Central memory CD4-positive, alpha-beta T cell (primary cell): Measurements from ENCODE around the gene GAB2.

Experiments used
- DNase-seq: peaks from one replicate; pipeline ENCODE4 v3.0.0; 2022

The GAB2 gene

DNA sequence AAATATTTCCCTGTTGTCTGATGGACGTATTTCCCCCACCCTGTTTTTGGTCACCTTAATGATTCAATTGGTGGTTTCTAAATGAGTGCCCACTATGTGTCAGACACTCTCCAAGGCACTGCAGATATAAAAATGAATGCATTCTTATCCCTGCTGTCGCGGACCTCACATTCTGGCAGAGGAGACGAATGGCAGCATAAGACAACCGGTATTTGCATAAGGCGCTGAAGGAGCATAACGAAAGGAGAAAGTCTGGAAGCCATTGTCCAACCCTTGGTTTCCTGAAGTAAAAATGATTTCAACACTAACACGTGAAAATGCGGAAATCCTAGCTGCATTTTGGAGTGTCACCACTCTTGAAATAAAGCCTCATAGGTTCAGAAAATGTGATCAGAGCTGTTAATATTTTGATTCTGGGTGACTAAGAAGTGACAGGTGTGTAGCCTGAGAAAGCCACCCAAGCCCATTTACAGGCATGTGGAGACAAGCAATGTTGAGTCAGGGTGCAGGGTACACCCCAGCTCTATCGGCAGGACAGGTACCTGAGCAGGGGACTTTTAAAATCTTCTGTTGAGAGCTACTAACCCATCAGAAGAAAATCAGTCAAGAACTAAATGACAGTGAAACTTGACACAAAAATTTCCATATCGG is 10.1 kb upstream of the GAB2 start:
- no peak for DNase-seq

DNA sequence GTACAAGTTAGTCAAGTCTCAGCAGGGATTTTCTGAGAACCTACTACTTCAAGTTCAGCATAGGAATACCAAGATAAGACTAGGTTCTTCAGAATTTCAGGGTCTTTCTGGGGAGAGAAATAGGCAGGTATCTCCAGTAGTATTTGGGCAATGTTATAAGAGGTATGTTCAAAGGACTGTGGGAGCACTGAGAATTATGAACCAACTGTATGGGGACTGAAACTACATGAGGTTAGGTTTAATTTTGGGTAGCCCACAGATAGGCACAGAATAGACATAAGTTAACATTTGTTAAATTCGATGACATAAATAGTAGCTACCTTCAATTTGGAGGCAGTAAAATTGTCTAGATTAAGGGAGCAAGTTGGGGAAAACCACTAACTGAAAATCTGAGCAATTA is 9.2 kb upstream of the GAB2 start:
- no peak for DNase-seq

DNA sequence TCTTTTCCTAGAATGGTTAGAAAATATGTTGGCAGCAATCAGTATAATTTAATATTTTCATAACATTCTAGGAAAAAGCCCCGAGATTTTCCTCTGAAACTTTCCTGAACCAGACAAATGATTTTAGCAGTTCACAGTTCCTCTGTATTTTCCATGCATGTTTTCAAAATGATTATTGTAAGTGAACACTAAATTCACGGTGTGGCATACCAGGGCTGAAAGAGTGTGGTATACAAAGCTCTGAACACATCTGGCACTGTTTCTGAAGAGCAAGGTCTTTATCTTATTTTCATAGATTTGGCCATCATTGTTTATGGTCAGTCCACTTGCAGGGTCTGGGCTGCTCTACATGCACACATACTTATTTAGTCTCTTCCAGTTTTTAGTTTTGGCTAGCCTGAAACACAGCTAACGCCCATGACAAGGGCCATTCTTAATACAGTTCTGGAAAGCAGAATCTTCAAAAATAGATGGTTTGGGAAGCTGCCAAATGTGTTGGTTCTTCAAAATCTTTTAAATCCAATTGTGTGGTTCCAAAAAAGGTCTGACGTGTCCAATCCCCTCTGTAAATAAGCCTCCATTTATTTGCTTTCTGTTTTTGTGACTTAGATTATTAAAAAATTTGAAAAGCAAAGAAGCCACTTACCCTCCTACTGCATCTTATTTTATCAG is 7.9 kb upstream of the GAB2 start:
- no peak for DNase-seq

DNA sequence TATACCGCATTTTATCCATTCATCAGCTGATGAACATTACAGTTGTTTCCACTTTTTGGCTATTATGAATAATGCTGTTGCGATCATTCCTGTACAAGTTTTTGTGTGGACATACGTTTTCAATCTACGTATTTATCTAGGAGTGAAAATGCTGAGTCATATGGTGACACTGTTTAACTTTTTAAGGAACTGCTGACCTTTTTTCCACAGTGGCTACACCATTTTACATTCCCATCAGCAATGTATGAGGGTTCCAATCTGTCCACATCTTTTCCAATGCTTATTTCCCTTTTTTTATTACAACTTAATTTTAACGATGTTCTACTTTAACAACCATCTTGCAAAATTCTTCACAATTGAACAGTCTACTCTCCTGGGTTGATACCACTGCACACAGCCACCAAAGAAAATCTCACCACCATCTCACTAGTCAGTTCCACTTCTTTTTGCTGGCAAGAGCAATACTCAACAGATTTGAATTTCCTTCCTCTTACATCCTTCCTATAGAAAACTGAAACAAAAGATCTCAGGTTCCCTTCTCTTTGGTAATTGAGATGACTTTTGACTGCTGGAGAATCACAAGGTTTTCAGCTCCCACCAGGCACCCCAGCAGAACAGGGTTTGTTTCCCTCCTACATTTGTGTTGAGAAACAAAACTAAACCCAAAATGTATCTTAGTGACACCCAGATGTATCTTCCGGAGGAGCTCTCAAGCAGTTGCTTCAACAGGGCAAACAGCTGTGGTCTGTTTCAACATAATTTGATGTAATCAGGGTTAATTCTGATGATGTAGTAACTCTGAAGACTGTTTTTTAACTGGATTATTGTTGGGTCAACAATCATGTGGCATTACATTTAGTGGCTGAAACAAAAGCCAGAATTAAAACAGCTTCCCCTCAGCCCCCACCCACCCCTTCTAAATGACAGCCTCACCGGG is 7.0 kb upstream of the GAB2 start:
- DNase-seq, result no peak

DNA sequence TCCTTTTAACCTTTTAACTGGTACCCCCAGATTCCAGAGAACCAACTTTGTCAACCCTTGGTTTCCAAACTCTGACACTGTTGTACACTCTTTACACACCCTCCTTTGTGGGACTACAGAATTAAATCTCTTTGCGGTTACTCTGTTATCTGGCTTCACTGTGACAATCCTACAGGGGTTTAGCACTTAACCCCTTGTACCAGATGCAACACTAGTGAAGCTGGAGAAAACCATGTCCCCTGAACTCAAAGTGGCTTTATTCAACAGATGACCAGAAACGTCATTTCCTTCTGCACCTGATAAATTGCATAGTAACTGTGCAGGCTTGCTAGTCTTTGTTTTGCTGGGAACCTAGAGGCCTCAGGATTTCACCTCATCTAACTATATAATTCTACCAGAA is 5.6 kb upstream of the GAB2 start:
- no peak for DNase-seq

DNA sequence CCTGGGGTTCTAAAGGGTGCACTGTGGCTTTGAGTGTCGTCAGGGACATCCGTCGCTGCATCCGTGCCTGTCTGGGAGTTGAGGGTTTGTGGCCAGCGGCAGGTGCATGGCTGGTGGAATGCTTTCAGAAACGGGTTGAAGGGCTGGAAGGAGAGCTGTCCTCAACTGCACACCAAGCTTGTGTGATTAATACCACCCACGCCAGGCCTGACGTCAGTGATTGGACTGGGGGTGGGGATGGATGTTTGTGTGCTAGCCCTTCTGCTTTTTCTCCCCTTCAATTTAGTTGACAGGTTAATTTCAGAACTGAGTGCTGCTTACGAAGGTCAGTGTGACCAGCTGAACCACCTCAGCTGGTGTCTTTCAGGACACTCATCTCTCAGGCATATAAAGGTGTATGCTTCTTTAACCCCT is 3.2 kb upstream of the GAB2 start:
- no peak for DNase-seq

DNA sequence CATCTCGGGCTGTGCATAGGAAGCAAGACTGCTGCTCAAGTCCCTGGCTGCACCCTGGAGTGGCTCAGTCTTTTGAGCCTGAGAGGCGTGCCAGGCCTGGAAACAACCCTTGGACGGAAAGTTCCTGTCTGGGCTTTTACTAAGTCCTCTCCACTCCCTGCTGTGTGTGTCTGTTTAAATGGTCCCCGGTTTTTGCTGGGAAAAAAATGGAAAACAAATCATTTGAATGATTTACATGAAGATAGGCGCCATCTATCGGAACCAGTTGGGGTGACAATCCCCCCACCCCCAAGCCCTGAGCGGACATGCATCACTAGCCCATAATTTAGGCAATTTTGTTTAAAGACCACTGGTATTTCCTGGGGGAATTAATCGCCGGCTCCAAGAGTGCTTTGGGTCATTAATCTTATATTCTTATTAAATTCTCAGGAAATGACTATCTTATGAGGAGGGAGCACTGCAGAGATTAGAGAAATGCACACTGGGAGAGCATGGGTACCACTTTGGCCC is 2.7 kb upstream of the GAB2 start:
- DNase-seq, result peak; percentile 12

DNA sequence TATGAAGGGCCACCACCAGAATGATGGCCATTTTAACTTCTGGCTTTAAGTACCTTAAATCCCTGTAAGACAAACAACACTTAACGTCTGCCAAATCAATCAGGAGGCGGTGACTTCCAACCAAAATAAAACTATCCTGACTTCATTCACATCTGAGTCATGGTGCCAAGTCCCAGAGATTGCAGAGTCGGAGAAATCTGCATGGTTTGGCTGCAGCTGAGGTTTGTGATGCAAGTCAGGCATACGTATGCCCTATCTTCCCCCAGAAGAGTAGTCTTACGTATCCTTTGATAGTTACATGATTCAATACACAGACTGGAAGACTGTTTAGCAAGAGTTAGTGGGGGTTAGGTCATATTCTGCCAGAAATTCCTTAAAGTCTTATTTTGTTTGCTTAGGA is 1.7 kb upstream of the GAB2 start:
- DNase-seq, result no peak

DNA sequence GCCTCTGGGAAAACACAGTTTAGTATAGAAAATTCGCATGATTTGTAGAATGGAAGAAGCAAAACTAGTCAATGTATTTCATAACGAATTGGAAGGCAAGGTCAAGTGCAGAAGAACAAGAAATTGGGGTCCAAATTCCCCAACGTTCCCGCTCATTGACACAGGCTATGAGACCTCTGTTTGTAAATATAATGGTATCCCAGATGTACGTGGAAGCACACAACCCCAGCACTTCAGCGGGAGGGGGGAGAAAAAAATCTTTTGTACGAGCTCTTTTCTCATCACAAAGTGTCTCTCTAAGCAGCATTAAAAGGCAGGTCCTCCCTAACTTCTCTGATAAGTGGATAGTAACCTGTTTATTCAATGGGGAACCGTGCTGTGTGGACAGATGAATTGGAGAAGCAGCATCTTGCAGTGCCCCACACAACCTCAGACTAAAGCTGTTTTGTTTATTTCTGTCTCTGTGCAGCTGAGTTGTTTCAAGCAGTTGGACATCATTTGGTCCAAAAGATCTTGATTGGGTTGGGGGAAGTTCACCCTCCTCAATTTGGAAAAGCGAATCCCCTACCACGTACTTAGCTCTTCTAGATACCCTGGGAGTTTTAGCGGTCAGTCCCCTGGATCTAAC is 1.1 kb upstream of the GAB2 start:
- DNase-seq, result no peak

DNA sequence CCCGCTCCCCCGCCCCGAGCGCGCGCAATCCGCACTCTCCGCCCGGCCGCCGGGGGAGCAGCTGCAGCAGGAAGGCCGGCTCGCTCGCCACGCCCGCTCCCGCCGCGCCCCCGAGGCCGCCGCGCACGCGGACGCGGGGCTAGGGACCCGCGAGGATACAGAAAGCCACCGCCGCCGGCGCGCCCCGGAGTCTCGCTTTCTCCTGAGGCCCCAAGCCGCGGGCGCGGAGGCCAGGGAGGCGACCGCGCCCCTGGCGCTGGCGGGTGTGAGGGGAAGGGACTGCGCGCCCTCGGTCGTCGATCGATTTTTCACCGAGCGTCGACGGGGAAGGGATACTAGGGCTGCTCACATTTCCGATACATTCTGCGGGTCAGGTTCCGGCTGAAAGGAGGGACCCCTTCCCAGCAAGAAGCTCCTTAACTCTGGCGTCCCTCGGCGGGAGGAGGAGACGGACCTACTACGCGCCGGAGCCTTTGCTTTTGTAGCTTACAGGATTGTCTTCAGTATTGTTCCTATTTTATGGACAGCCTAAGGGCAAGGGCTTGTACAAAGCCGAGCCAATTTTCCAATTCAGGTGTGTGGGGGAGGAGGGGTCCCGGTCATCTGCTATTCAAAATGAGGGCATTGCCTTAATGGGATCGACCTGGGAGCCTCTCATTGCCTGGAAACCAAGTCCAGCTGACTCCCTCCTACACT is 416 bp upstream of the GAB2 start:
- peak; percentile 75 for DNase-seq

DNA sequence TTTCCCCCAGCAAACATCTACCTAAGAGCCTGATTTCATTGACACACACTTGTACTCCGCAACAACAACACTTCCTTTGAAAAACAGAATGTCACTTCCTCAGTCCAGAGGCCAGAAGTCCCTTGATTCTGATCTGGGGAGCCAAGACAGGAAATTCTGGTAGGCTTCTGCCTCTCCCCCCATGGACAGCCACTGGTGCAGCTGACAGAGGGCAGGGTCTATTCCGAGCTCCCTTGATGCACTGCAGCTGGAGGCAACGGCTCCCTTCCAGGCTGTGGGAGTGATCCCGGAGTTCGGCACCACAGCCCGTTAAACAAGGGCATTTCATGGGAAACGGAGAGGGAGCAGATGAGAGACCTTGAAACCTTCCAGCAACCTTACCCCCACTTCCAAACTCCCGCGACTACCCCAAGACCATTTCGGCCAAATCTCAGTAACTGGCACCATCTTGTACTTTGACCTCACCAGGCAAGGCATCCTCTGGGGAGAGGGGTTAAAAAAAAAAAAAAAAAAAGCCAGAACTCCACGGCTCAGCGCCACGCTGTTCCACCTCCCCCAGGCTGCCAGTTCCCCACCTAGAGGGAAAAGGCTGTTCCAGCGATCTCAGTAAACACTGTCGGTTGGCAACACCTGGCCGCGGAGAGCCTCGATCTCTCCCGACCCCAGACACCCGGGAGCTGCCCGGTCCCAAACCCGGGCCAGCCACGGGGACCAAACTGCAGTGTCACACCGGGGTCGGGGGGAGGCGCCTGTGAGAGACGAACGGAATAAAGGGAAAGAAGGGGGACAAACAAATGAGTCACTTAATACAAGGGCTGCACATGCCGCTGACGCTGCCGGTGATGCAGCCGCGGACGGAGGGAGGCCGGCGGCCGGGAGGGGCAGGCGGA is 1.1 kb downstream of the GAB2 start:
- peak; percentile 55 for DNase-seq

DNA sequence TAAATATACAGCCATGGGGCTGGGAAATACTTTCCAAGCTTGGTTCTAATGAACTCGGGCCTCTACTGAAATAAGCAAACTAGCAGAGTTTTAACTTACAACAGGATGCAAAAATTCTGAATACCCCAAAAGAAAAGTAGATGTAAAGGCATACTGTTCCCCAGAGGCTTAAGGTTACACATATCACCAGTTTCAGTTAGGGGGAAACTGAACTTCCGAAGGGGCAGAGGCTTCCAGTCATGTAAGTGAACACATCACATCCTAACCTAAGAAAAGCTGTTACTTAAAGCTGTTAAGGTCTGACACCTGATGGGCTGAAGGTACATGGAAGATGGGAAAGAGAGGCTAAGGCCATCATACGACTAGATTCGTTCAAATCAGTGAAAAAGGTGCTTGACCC is 2.3 kb downstream of the GAB2 start:
- no peak for DNase-seq

DNA sequence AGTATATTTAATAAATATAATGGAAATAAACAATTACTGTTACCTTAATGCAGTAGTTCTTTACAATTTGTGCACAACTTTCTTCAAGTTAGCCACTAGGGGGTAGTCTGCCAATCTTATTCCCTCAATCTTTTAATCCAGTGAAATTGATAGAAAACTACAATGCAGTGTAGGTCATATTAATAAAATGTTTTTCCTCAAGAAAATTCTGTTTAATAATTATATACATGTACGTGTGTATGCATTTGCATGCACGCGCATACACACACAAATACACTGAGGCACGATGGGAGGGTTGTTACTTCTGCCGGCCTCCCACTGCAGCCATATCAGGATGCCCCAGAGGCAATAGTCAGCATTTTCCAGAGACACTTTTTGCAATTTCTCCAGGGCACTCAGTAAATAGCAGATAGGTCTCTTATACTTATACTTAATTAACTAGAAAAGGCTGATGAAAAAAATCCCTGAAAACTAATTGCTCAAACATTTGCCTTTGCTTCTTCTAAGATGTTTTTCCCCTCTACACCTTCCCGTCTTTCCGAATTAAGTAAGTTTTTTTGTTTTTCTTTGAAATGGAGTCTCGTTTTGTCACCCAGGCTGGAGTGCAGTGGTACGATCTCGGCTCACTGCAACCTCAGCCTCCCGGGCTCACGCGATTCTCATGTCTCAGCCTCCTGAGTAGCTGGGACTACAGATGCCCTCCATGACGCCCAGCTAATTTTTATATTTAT is 3.1 kb downstream of the GAB2 start:
- DNase-seq, result peak; percentile 12

DNA sequence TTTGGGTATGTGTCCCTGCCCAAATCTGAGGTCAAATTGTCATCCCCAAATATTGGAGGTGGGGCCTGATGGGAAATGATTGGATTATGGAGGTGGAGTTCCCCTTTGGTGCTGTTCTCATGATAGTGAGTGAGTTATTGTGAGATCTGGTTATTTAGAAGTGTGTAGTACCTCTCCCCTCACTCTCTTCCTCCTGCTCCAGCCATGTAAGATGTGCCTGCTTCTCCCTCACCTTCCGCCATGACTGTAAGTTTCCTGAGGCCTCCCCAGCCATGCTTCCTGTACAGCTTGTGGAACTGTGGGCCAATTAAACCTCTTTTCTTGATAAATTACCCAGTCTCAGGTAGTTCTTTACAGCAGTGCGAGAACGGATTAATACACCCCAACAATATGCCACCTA is 9.0 kb downstream of the GAB2 start:
- no peak for DNase-seq

DNA sequence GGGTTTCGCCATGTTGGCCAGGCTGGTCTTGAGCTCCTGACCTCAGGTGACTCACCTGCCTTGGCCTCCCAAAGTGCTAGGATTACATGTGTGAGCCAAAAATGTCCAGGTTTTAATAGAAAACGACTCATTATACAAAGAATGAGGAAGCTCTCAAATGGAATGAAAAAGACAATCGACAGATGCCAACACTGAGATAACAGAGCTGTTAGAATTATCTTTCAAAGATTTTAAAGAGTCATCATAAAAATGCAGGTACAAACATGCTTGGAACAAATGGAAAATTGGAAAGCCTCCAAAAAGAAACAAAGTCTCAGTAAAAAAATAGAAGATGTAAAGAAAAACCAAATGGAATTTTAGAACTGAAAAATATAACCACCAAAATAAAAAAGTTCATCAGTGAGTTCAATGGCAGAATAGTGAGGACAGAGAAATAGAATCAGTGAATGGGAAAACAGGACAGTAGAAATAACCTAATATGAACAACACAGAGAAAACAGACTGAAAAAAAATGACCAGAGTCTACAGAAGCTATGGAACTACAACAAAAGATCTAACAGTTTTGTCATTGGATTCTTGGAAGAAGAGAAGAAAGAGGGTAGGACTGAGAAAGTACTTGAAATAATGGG is 10.9 kb downstream of the GAB2 start:
- DNase-seq, result no peak

DNA sequence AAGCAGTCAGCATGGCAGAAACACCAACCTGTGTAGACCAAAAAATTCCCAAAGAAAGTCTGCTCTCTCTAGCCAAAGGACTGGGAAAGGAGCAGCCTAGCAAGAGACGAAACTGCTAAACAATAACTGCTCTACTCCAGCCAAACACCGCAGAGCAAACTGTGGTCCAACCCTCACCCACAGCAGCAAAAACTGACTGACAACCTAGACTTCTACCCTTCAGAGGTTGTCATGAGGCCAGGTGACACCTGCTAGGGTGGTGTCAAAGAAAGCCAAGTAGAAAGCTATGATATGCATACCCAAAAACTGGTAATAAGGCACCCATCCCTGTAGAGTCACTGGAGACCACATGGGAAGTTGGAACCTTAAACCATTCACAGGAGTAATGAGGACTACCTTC is 11.8 kb downstream of the GAB2 start:
- DNase-seq, result no peak

DNA sequence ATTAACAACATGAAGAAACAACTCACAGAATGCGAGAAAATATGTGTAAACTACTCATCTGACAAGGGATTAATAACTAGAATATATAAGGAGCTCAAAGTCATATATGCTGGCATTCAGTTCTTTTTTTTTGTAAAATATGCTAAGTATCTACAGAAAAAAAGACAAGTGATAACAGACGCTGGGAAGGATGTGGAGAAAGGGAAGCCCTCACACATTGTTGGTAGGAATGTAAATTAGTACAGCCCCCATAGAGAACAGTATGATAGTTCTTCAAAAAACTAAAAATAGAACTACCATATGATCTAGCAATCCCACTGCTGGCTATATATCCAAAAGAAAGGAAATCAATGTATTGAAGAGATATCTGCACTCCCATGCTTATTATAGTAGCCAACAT is 13.8 kb downstream of the GAB2 start:
- DNase-seq, result no peak

DNA sequence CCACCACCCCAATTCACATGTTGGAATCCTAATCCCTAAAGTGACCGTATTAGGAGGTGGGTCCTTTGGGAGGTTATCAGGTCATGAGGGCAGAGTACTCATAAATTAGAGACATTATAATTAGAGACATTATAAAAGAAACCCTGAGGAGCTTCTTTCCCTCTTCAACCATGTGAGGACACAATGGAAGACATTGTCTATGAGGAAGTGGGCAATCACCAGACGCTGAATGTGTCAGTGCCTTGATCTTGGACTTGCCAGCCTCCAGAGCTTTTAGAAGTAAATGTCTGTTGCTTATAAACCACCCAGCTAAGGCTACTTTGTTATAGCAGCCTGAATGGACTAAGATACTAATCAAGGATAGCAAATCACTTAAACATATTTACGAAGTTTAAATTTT is 14.8 kb downstream of the GAB2 start:
- DNase-seq, result no peak

DNA sequence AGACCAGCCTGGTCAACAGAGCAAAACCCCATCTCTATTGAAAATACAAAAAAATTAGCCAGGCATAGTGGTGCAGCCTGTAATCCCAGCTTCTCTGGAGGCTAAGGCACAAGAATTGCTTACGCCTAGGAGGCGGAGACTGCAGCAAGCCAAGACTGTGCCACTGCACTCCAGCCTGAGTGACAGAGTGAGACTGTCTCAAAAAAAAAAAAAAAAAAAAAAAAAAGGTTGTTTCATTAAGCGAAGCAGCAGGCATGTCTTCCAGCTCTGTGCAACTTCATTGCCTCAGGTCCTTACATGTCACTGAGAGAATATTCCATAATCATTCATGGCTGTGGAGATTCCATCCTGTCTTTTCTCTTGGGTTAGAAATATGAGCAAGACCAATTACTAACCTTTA is 16.9 kb downstream of the GAB2 start:
- DNase-seq, result no peak

DNA sequence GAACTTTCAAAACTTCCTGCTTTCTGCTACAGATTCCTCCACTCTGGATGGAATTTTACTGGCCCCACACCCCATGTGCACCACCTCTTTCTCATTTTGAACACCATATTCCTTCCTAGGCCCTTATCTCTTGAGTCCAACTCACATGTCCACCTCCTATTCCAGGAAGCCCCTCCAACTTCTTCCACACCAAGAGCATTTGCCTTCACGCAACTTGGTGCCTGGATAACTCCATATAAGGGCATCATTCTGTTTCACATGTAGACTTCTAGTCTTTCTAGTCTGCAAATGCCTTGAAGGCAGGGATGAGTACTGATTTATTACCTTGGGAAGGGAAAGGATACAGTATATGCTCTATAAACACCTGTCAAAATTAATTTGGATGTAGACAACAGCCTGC is 17.5 kb downstream of the GAB2 start:
- no peak for DNase-seq
